EL (cell line): ENCODE data around the gene ZBTB44.
"Not testable (repeated sequence)": the region's sequence is repeated elsewhere in the genome, so short reads cannot be mapped to it uniquely, and the experiment has no call there.

Source experiments
- DNase-seq: peaks from one replicate; pipeline ENCODE4 v3.0.0-alpha.2; 2016

ZBTB44 gene

GRCh38 chr11:130312046-130312445 is 2.7 kb downstream of the ZBTB44 start:
- DNase-seq = no peak

DNA sequence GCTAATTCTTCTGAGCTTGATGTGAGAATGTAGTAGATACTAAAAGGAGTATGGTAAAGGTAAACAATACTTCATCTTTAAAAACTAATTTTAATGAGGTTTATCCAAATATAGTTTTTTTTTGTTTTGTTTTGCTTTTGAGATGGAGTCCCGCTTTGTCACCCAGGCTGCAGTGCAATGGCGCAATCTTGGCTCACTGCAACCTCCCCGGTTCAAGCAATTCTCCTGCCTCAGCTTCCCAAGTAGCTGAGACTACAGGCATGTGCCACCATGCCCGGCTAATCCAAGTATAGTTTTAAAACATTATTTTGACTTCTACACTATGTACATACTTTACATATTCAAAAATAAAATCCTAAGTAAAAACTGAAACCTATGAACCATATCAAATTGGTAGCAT is 4.1 kb downstream of the ZBTB44 start:
- DNase-seq = no peak

DNA sequence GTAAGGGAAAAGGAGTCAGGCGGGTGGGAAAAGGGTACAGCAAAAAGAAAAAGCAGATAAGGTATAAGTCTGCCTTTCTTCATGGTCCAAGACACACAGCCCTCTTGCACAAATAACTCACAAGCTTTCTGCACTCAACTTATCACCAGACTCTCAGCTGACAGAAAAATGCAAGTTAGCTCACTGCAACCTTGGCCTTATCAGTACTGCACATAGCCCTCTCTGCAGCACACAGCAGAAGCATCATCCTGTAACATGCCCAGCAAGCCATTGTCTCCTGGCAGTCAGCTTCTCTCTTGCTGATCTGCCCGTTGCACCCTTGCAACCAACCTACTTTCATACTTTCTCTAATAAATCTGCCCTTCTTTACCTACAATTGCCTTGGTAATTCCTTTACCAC is 5.8 kb downstream of the ZBTB44 start:
- DNase-seq = no peak

- DNase-seq = no peak
These were observed 6.7 kb downstream of the ZBTB44 start for GRCh38 chr11:130308059-130308458.

DNA sequence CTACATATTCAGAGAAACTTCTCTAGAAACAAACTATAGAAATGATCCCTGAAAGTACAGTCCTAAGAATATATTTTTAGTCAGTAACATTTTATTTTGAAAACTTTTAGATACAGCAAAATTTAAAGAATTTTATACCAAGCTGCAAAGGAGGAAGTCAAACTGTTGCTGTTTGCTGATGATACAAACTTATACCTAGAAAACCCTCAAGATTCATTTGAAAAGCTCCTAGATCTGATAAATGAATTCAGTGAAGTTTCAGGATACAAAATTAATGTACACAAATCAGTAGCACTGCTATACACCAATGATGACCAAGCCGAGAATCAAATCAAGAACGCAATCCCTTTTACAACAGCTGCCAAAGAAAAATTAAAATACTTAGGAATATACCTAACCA is 10.1 kb downstream of the ZBTB44 start:
- DNase-seq = no peak

DNA sequence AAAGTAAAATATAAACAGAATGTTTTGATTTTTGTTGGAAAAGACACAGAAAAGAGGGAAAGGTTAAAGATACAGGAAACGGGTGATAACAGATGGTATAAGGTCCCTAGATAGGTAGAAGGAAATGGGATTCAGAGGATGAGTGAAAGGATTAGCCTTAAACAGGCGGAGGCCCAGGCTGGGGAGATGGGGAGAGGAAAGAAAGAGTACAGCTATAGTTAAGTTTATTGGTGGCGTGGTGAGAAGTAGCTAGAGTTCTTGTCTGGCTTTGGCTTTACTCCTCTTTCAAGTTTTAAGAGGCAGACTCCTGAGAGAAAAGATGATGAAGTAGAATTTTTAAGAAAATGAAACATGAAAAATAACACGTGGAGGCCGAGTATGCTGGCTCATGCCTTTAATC is 13.7 kb downstream of the ZBTB44 start:
- DNase-seq = no peak

GRCh38 chr11:130300567-130300966 is 14.2 kb downstream of the ZBTB44 start:
- DNase-seq = no peak

GRCh38 chr11:130299978-130300377 is 14.7 kb downstream of the ZBTB44 start:
- DNase-seq = no peak

- DNase-seq = no peak
These were observed 19.1 kb downstream of the ZBTB44 start for GRCh38 chr11:130295657-130296056.

GRCh38 chr11:130282111-130282510 is 32.6 kb downstream of the ZBTB44 start:
- no peak for DNase-seq

- DNase-seq = not testable (repeated sequence)
These were observed 33.4 kb downstream of the ZBTB44 start for GRCh38 chr11:130281341-130281740.

- DNase-seq = no peak
These were observed 34.7 kb downstream of the ZBTB44 start for GRCh38 chr11:130279989-130280388.

GRCh38 chr11:130278745-130279144 is 36.0 kb downstream of the ZBTB44 start:
- DNase-seq = no peak

DNA sequence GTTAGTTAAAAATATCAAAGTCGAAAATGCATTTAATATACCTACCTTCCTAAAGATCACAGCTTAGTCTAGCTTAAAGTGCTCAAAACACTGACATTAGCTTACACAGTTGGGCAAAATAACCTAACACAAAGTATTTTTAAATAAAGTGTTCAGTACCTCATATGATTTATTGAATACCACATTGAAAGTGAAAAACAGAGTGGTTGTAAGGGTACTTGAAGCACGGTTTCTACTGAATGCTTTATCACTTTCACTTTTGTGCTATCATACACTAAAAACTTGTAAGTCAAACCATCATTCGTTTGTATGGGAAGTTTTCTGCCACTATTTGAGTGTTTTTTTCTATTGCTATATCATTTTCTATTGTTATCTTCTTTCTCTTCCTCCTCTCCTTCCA is 36.6 kb downstream of the ZBTB44 start:
- DNase-seq = no peak

GRCh38 chr11:130272336-130272735 is 42.4 kb downstream of the ZBTB44 start:
- no peak for DNase-seq

GRCh38 chr11:130269326-130269943 is 45.3 kb downstream of the ZBTB44 start:
- DNase-seq = no peak

- DNase-seq = no peak
These were observed 51.4 kb downstream of the ZBTB44 start for GRCh38 chr11:130263351-130263750.

- DNase-seq = no peak
These were observed 52.3 kb downstream of the ZBTB44 start for GRCh38 chr11:130262424-130262823.

- DNase-seq = no peak
These were observed 53.1 kb downstream of the ZBTB44 start for GRCh38 chr11:130261571-130261970.

DNA sequence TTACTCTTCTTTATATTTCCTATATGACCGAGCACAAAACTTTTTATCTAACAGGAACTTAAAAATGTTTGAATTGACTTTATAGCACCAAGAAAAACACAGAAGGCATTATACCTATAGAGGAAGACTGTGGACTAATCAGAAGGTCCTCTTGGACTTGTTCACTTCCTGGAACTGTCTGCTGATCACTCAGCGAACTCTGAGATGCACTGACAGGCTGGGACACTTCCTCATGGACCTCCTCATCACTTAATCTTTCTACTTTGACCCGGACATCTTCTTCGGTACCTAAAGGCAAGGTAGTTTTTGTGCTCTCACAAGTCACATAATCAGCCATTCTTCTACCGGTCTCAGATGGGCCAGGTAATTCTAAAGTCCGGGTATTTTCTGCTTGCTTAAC is 54.0 kb downstream of the ZBTB44 start:
- no peak for DNase-seq

GRCh38 chr11:130260080-130260627 is 54.6 kb downstream of the ZBTB44 start:
- DNase-seq = no peak

DNA sequence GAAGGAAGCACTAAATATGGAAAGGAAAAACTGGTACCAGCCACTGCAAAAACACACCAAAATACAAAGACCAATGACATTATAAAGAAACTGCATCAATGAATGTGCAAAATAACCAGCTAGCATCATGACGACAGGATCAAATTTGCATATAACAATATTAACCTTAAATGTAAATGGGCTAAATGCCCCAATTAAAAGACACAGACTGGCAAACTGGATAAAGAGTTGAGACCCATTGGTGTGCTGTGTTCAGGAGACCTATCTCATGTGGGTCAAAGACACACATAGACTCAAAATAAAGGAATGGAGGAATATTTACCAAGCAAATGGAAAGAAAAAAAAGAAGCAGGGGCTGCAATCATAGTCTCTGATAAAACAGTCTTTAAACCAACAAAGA is 63.0 kb downstream of the ZBTB44 start:
- DNase-seq = not testable (repeated sequence)

DNA sequence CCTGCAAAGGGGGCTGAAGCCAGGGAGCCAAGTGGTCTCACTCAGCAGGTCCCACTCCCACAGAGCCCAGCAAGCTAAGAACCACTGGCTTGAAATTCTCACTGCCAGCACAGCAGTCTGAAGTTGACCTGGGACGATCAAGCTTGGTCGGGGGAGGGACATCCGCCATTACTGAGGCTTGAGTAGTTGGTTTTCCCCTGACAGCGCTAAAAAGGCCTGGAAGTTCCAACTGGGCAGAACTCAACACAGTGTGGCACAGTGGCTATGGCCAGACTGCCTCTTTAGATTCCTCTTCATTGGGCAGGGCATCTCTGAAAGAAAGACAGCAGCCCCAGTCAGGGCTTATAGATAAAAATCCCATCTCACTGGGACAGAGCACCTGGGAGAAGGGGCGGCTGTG is 64.8 kb downstream of the ZBTB44 start:
- not testable (repeated sequence) for DNase-seq

GRCh38 chr11:130249371-130249770 is 65.3 kb downstream of the ZBTB44 start:
- DNase-seq = no peak

DNA sequence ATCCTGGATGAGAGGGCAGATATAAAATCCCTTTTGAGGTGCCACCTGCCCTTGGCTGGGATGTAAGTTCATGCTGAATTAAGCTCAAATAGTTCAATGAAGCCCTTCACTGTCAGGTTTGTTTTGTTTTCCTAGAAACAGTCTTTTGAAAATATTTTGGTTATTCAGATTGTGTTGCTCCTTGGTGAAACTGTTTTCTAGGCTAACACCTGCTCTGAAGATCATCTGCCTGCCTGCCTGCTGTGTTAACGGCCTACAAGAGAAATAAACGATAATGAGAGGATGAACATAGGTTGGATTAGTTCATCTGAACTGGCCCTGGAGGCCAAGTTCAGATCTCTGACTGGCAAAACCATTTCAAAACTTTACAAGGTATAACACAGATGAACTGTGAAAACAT is 67.4 kb downstream of the ZBTB44 start:
- DNase-seq = no peak
